Mucosa of stomach (tissue), 1 donor: ENCODE data around the gene NPSR1.

Experiments
- H3K27me3 ChIP-seq: one replicate; pipeline ENCODE4 v1.7.0; 2013; ENCODE audit warnings: mild to moderate bottlenecking, low read length; ENCODE audit not compliant: control insufficient read depth, insufficient read depth
- H3K36me3 ChIP-seq: one replicate; pipeline ENCODE4 v1.7.0; 2013; ENCODE audit warnings: low read length; ENCODE audit not compliant: control insufficient read depth, insufficient read depth
- H3K4me1 ChIP-seq: one replicate; pipeline ENCODE4 v1.7.0; 2013; ENCODE audit warnings: mild to moderate bottlenecking, low read length; ENCODE audit not compliant: control insufficient read depth, insufficient read depth
- H3K4me3 ChIP-seq: one replicate; pipeline ENCODE4 v1.7.0; 2013; ENCODE audit warnings: low read length
- H3K9ac ChIP-seq: one replicate; pipeline ENCODE4 v1.7.0; 2013; ENCODE audit warnings: mild to moderate bottlenecking, low read length, moderate library complexity
- H3K9me3 ChIP-seq: one replicate; pipeline ENCODE4 v1.7.0; 2013; ENCODE audit warnings: mild to moderate bottlenecking, low read length, moderate library complexity; ENCODE audit not compliant: control insufficient read depth
- donor health status: Pancreatic carcinoma.

Gene NPSR1

GRCh38 chr7:34726221-34726620, 68.2 kb downstream of the NPSR1 start:
- H3K4me3 ChIP-seq = no peak overlapping the region
- H3K27me3 ChIP-seq = no peaks in the 10 kb centered on the region
- no peaks in the 10 kb centered on the region for H3K36me3 ChIP-seq
- no peaks in the 10 kb centered on the region for H3K4me1 ChIP-seq
- H3K9me3 ChIP-seq = no peaks in the 10 kb centered on the region
- no peak overlapping the region for H3K9ac ChIP-seq

GRCh38 chr7:34727464-34727995, 69.5 kb downstream of the NPSR1 start:
- H3K9me3 ChIP-seq = no peaks in the 10 kb centered on the region
- no peak overlapping the region for H3K4me3 ChIP-seq
- no peaks in the 10 kb centered on the region for H3K36me3 ChIP-seq
- H3K27me3 ChIP-seq = no peaks in the 10 kb centered on the region
- no peaks in the 10 kb centered on the region for H3K4me1 ChIP-seq
- no peak overlapping the region for H3K9ac ChIP-seq

GRCh38 chr7:34728156-34728555, 70.1 kb downstream of the NPSR1 start:
- Histone ChIP-seq H3K4me1 (no peaks in the 10 kb centered on the region), H3K4me3 (no peak overlapping the region), H3K27me3 (no peaks in the 10 kb centered on the region), H3K9ac (no peak overlapping the region), H3K9me3 (no peaks in the 10 kb centered on the region), H3K36me3 (no peaks in the 10 kb centered on the region)

- H3K36me3 ChIP-seq = no peaks in the 10 kb centered on the region
- no peak overlapping the region for H3K9ac ChIP-seq
- H3K27me3 ChIP-seq = no peaks in the 10 kb centered on the region
- no peaks in the 10 kb centered on the region for H3K4me1 ChIP-seq
- H3K4me3 ChIP-seq = no peak overlapping the region
- H3K9me3 ChIP-seq = no peaks in the 10 kb centered on the region
These were observed 76.8 kb downstream of the NPSR1 start for GRCh38 chr7:34734771-34735170.

- H3K9me3 ChIP-seq = no peaks in the 10 kb centered on the region
- H3K4me1 ChIP-seq = no peaks in the 10 kb centered on the region
- H3K36me3 ChIP-seq = no peaks in the 10 kb centered on the region
- no peak overlapping the region for H3K4me3 ChIP-seq
- H3K9ac ChIP-seq = no peak overlapping the region
- no peaks in the 10 kb centered on the region for H3K27me3 ChIP-seq
These were observed 77.5 kb downstream of the NPSR1 start for GRCh38 chr7:34735526-34735925.

GRCh38 chr7:34739651-34740300, 81.8 kb downstream of the NPSR1 start:
- Histone ChIP-seq H3K9ac (no peak overlapping the region), H3K9me3 (no peaks in the 10 kb centered on the region), H3K4me3 (no peak overlapping the region), H3K27me3 (no peaks in the 10 kb centered on the region), H3K36me3 (no peaks in the 10 kb centered on the region), H3K4me1 (no peaks in the 10 kb centered on the region)

GRCh38 chr7:34740840-34741239, 82.8 kb downstream of the NPSR1 start:
- no peaks in the 10 kb centered on the region for H3K27me3 ChIP-seq
- no peak overlapping the region for H3K9ac ChIP-seq
- H3K4me3 ChIP-seq = no peak overlapping the region
- H3K9me3 ChIP-seq = no peaks in the 10 kb centered on the region
- H3K36me3 ChIP-seq = no peaks in the 10 kb centered on the region
- no peaks in the 10 kb centered on the region for H3K4me1 ChIP-seq

GRCh38 chr7:34747176-34747781, 89.3 kb downstream of the NPSR1 start:
- Histone ChIP-seq H3K9ac (no peak overlapping the region), H3K4me3 (no peak overlapping the region), H3K9me3 (no peaks in the 10 kb centered on the region), H3K27me3 (no peaks in the 10 kb centered on the region), H3K4me1 (peaks cover 17% of the 10 kb centered on the region), H3K36me3 (no peaks in the 10 kb centered on the region)

- H3K36me3 ChIP-seq = no peaks in the 10 kb centered on the region
- H3K9me3 ChIP-seq = no peaks in the 10 kb centered on the region
- no peak overlapping the region for H3K4me3 ChIP-seq
- H3K27me3 ChIP-seq = no peaks in the 10 kb centered on the region
- no peak overlapping the region for H3K9ac ChIP-seq
- peaks cover 17% of the 10 kb centered on the region for H3K4me1 ChIP-seq
These were observed 90.1 kb downstream of the NPSR1 start for GRCh38 chr7:34747867-34748727.

- no peak overlapping the region for H3K4me3 ChIP-seq
- no peak overlapping the region for H3K9ac ChIP-seq
- no peaks in the 10 kb centered on the region for H3K9me3 ChIP-seq
- H3K4me1 ChIP-seq = peaks cover 17% of the 10 kb centered on the region
- H3K27me3 ChIP-seq = no peaks in the 10 kb centered on the region
- no peaks in the 10 kb centered on the region for H3K36me3 ChIP-seq
These were observed 90.7 kb downstream of the NPSR1 start for GRCh38 chr7:34748728-34749089.

GRCh38 chr7:34749446-34749845, 91.4 kb downstream of the NPSR1 start:
- Histone ChIP-seq H3K4me3 (no peak overlapping the region), H3K36me3 (no peaks in the 10 kb centered on the region), H3K27me3 (no peaks in the 10 kb centered on the region), H3K9ac (no peak overlapping the region), H3K9me3 (no peaks in the 10 kb centered on the region), H3K4me1 (peaks cover 17% of the 10 kb centered on the region)

GRCh38 chr7:34750209-34750608, 92.2 kb downstream of the NPSR1 start:
- Histone ChIP-seq H3K4me3 (no peak overlapping the region), H3K36me3 (no peaks in the 10 kb centered on the region), H3K9me3 (no peaks in the 10 kb centered on the region), H3K4me1 (peaks cover 17% of the 10 kb centered on the region), H3K9ac (no peak overlapping the region), H3K27me3 (no peaks in the 10 kb centered on the region)
